ENCODE results near the gene KIF26B.

The KIF26B gene

GRCh38 chr1:245432228-245432875, 277.6 kb downstream of the KIF26B start:
- Histone ChIP-seq H3K36me3 (ENCODE audit: insufficient read depth, low read length) (no peaks in the 10 kb centered on the region), H3K9me3 (ENCODE audit: low read length) (no peaks in the 10 kb centered on the region), H3K27ac (ENCODE audit: low read depth, low read length) (no peak overlapping the region), H3K27me3 (ENCODE audit: control insufficient read depth in 1 of 2, insufficient read depth in 2 of 2, low read length in 2 of 2) (no peaks in the 10 kb centered on the region), H3K9ac (ENCODE audit: low read length) (no peak overlapping the region), H3K4me1 (ENCODE audit: insufficient read depth, low read length) (no peaks in the 10 kb centered on the region), H3K4me3 (ENCODE audit: low read depth in 1 of 2, low read length in 2 of 2) (no peak overlapping the region)

DNA sequence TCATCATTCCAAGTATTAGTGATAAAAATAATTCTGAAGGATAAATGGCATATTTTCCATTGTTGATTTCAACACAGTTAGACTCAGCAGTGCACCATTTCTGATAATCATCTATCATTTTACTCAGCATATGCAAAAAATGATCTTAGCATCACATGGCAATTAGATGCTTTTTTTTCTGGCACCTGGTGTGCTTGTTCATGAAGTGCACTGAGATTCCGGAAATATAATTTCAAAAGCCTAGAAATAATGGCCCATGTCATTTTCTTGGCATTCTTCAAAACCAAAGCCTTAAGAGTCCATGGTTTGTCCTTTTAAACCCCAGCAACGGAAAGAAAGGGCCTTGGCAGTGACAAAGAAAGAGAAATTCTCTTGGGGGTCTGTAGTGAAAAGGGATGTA, 278.8 kb downstream of the KIF26B start:
- H3K9me3 ChIP-seq (ENCODE audit: low read length), result no peaks in the 10 kb centered on the region
- H3K36me3 ChIP-seq (ENCODE audit: insufficient read depth, low read length), result no peaks in the 10 kb centered on the region
- no peak overlapping the region for H3K27ac ChIP-seq (ENCODE audit: low read depth, low read length)
- H3K27me3 ChIP-seq (ENCODE audit: control insufficient read depth in 1 of 2, insufficient read depth in 2 of 2, low read length in 2 of 2), result no peaks in the 10 kb centered on the region
- no peaks in the 10 kb centered on the region for H3K4me1 ChIP-seq (ENCODE audit: insufficient read depth, low read length)
- H3K4me3 ChIP-seq (ENCODE audit: low read depth in 1 of 2, low read length in 2 of 2), result no peak overlapping the region
- no peak overlapping the region for H3K9ac ChIP-seq (ENCODE audit: low read length)

GRCh38 chr1:245434280-245434679, 279.5 kb downstream of the KIF26B start:
- H3K36me3 ChIP-seq (ENCODE audit: insufficient read depth, low read length), result no peaks in the 10 kb centered on the region
- H3K27ac ChIP-seq (ENCODE audit: low read depth, low read length), result no peak overlapping the region
- no peak overlapping the region for H3K9ac ChIP-seq (ENCODE audit: low read length)
- H3K4me3 ChIP-seq (ENCODE audit: low read depth in 1 of 2, low read length in 2 of 2), result no peak overlapping the region
- H3K4me1 ChIP-seq (ENCODE audit: insufficient read depth, low read length), result no peaks in the 10 kb centered on the region
- H3K27me3 ChIP-seq (ENCODE audit: control insufficient read depth in 1 of 2, insufficient read depth in 2 of 2, low read length in 2 of 2), result no peaks in the 10 kb centered on the region
- no peaks in the 10 kb centered on the region for H3K9me3 ChIP-seq (ENCODE audit: low read length)

GRCh38 chr1:245436407-245436806, 281.6 kb downstream of the KIF26B start:
- H3K4me3 ChIP-seq (ENCODE audit: low read depth in 1 of 2, low read length in 2 of 2), result no peak overlapping the region
- no peak overlapping the region for H3K9ac ChIP-seq (ENCODE audit: low read length)
- H3K27ac ChIP-seq (ENCODE audit: low read depth, low read length), result no peak overlapping the region
- H3K4me1 ChIP-seq (ENCODE audit: insufficient read depth, low read length), result peaks cover 7% of the 10 kb centered on the region
- H3K27me3 ChIP-seq (ENCODE audit: control insufficient read depth in 1 of 2, insufficient read depth in 2 of 2, low read length in 2 of 2), result no peaks in the 10 kb centered on the region
- no peaks in the 10 kb centered on the region for H3K36me3 ChIP-seq (ENCODE audit: insufficient read depth, low read length)
- no peaks in the 10 kb centered on the region for H3K9me3 ChIP-seq (ENCODE audit: low read length)

DNA sequence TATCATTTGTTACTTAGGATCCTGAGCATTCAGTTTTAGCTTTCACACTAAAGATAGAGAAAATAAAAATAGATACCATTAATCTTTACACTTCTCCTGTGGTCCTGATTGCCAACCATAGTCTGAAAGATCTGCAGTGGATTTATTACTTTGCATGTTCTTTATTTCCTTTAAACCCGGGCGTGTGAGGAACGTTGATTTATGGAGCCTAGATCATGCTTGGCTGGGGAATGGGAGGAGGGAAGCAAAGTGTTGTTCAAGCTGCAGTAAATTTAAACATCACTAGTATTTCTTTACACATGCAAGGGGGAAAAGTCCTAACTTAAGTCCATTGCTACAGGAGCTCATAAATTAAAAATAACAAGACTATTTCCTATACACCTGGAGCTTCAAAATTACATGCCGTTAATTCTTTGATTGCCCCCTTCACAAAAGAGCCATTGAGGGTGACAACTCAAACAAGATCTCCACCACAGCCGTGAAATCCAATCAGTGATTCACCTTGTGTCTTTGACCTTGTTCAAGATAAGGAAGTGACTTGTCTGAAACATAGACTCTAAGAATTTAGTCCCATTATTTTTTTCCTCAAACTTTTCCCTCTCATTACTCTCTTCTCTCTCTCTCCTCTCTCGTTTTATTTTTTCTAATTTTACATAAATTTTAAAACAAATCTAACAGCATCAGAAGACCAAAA, 282.7 kb downstream of the KIF26B start:
- no peaks in the 10 kb centered on the region for H3K27me3 ChIP-seq (ENCODE audit: control insufficient read depth in 1 of 2, insufficient read depth in 2 of 2, low read length in 2 of 2)
- H3K4me1 ChIP-seq (ENCODE audit: insufficient read depth, low read length), result peaks cover 15% of the 10 kb centered on the region
- no peak overlapping the region for H3K9ac ChIP-seq (ENCODE audit: low read length)
- H3K9me3 ChIP-seq (ENCODE audit: low read length), result no peaks in the 10 kb centered on the region
- H3K27ac ChIP-seq (ENCODE audit: low read depth, low read length), result no peak overlapping the region
- no peaks in the 10 kb centered on the region for H3K36me3 ChIP-seq (ENCODE audit: insufficient read depth, low read length)
- no peak overlapping the region for H3K4me3 ChIP-seq (ENCODE audit: low read depth in 1 of 2, low read length in 2 of 2)

GRCh38 chr1:245440922-245441321, 286.1 kb downstream of the KIF26B start:
- Histone ChIP-seq H3K36me3 (ENCODE audit: insufficient read depth, low read length) (no peaks in the 10 kb centered on the region), H3K27ac (ENCODE audit: low read depth, low read length) (no peak overlapping the region), H3K4me3 (ENCODE audit: low read depth in 1 of 2, low read length in 2 of 2) (no peak overlapping the region), H3K9me3 (ENCODE audit: low read length) (no peaks in the 10 kb centered on the region), H3K9ac (ENCODE audit: low read length) (no peak overlapping the region), H3K4me1 (ENCODE audit: insufficient read depth, low read length) (peaks cover 15% of the 10 kb centered on the region), H3K27me3 (ENCODE audit: control insufficient read depth in 1 of 2, insufficient read depth in 2 of 2, low read length in 2 of 2) (no peaks in the 10 kb centered on the region)

- Histone ChIP-seq H3K9me3 (ENCODE audit: low read length) (no peaks in the 10 kb centered on the region), H3K4me1 (ENCODE audit: insufficient read depth, low read length) (peaks cover 15% of the 10 kb centered on the region), H3K9ac (ENCODE audit: low read length) (no peak overlapping the region), H3K27ac (ENCODE audit: low read depth, low read length) (no peak overlapping the region), H3K4me3 (ENCODE audit: low read depth in 1 of 2, low read length in 2 of 2) (no peak overlapping the region), H3K36me3 (ENCODE audit: insufficient read depth, low read length) (no peaks in the 10 kb centered on the region), H3K27me3 (ENCODE audit: control insufficient read depth in 1 of 2, insufficient read depth in 2 of 2, low read length in 2 of 2) (no peaks in the 10 kb centered on the region)
These were observed 286.9 kb downstream of the KIF26B start for GRCh38 chr1:245441689-245442088.

DNA sequence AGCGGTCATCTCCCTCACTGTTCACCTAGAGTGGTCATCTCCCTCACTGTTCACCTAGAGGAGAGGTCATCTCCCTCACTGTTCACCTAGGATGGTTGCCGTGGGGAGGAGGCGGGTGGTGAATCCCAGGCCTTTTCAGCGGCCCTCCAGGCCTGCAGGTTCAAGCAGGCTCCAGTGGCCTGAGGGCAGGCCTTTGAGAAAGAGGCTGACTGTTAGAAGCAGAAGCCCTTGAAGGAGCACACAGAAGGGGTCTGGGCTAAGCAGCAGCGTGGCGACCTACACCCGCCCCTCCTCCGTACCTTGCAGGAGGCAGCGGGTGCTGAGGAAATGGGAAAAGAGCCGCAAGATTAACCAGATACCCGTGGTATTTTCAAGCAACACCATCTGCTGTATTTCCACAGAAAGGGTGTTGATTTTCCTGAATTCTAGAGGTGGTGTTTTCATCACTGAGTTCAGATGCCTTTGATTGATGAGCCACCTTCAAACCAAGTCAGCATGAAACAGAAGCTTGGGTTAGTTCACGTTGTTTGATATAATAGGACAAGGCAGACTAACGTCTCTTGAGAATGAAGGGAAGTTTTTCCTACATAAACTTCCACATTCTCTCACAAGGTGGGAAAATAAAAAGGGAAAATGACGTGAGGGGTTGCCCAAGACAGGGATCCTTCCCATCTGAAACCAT, 289.5 kb downstream of the KIF26B start:
- Histone ChIP-seq H3K9ac (ENCODE audit: low read length) (no peak overlapping the region), H3K4me3 (ENCODE audit: low read depth in 1 of 2, low read length in 2 of 2) (no peak overlapping the region), H3K27me3 (ENCODE audit: control insufficient read depth in 1 of 2, insufficient read depth in 2 of 2, low read length in 2 of 2) (no peaks in the 10 kb centered on the region), H3K9me3 (ENCODE audit: low read length) (no peaks in the 10 kb centered on the region), H3K4me1 (ENCODE audit: insufficient read depth, low read length) (peaks cover 22% of the 10 kb centered on the region), H3K36me3 (ENCODE audit: insufficient read depth, low read length) (no peaks in the 10 kb centered on the region), H3K27ac (ENCODE audit: low read depth, low read length) (no peak overlapping the region)

GRCh38 chr1:245444945-245445344, 290.2 kb downstream of the KIF26B start:
- Histone ChIP-seq H3K9me3 (ENCODE audit: low read length) (no peaks in the 10 kb centered on the region), H3K4me3 (ENCODE audit: low read depth in 1 of 2, low read length in 2 of 2) (no peak overlapping the region), H3K4me1 (ENCODE audit: insufficient read depth, low read length) (peaks cover 25% of the 10 kb centered on the region), H3K9ac (ENCODE audit: low read length) (no peak overlapping the region), H3K36me3 (ENCODE audit: insufficient read depth, low read length) (no peaks in the 10 kb centered on the region), H3K27me3 (ENCODE audit: control insufficient read depth in 1 of 2, insufficient read depth in 2 of 2, low read length in 2 of 2) (no peaks in the 10 kb centered on the region), H3K27ac (ENCODE audit: low read depth, low read length) (no peak overlapping the region)

DNA sequence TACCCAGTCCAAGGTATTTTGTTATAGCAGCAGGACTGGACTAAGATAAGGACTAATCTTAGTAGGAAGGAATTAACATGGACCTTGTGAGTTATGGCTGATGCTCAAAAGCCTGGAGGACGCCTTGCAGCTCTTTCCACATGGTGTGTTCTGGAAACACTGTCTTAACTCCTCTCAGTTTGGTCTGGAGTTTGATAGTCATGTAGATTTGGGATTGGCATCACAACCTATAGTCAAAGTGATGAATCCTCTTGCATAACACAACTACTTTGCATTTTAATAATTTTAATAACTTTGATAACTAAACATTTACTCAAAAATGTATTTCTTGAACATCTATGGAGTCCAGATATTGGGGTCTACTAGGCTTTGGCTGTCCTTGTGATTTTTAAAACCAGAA, 293.7 kb downstream of the KIF26B start:
- no peak overlapping the region for H3K27ac ChIP-seq (ENCODE audit: low read depth, low read length)

DNA sequence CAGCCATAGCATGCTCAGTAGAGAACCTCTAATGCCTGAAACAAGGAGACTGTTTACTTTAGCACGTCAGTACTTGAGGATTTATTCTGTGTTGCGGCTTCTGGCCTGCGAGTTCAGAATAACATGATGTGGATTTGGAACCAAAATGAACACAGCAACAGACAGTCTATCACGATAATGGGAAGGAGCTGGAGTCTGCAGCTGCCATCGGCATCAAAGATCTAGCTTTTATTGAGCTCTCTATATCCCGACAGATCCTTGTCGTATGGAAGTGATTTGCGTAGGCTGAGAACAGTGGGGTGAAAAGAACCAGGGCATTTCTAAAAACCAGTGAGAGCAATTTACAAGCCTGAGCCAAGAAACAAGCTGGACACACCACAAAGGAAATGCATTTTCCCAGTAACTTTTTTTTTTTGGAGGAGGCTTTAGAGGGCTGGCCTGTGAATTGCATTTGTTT, 294.2 kb downstream of the KIF26B start:
- Histone ChIP-seq H3K36me3 (ENCODE audit: insufficient read depth, low read length) (no peaks in the 10 kb centered on the region), H3K4me3 (ENCODE audit: low read depth in 1 of 2, low read length in 2 of 2) (peak overlapping the region in 1 of 2 donors; percentile 26), H3K4me1 (ENCODE audit: insufficient read depth, low read length) (peaks cover 10% of the 10 kb centered on the region), H3K9ac (ENCODE audit: low read length) (no peak overlapping the region), H3K9me3 (ENCODE audit: low read length) (no peaks in the 10 kb centered on the region), H3K27me3 (ENCODE audit: control insufficient read depth in 1 of 2, insufficient read depth in 2 of 2, low read length in 2 of 2) (no peaks in the 10 kb centered on the region), H3K27ac (ENCODE audit: low read depth, low read length) (no peak overlapping the region)

More for the DNA sequence above, 293.7 kb downstream of the KIF26B start:
- Histone ChIP-seq H3K9ac (ENCODE audit: low read length) (no peak overlapping the region), H3K9me3 (ENCODE audit: low read length) (no peaks in the 10 kb centered on the region), H3K27me3 (ENCODE audit: control insufficient read depth in 1 of 2, insufficient read depth in 2 of 2, low read length in 2 of 2) (no peaks in the 10 kb centered on the region), H3K4me3 (ENCODE audit: low read depth in 1 of 2, low read length in 2 of 2) (no peak overlapping the region), H3K4me1 (ENCODE audit: insufficient read depth, low read length) (peaks cover 10% of the 10 kb centered on the region), H3K36me3 (ENCODE audit: insufficient read depth, low read length) (no peaks in the 10 kb centered on the region)

All from muscle layer of colon (tissue), 2 donors.